Measurements from ENCODE around the gene TAC4. TPM values are rescaled to one million over a fixed set of nuclear protein-coding genes. Genes with fewer than 3 reads are reported as not detected.
A peak's percentile ranks its signal among the peaks of the same experiment; 100 is the strongest.

The TAC4 gene
- total RNA-seq, 3 donors from 2014 or later (not counting 1 experiment from before 2014, with no cell fraction given), result not detected

DNA sequence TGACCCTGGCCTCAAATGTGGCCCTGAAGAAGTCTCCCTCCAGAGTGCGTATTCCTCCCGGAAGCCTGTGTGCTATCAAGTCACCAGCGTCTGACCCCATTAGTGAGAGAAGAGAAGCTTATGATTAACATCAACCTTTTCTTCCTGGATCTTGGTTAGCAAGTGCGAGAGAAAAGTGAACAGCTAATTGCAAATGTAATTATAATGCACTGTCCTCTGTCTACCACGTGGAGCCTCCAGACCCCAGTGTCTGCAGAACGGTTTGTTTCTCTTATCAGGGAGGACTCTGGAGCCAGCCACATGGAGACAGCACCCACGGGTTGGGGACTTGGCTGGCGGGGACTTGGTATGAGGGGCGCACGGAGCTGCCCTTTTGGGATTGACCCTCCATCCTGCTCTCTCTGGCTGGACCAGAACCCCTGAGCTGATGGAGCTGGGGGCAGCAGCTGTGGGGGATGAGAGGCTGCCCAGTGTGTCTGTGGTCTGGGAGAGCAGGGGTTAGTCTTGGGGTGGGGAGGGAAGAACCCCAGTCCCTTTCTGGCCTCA, 5.7 kb upstream of the TAC4 start:
- Histone ChIP-seq H3K36me3 (ENCODE audit: control insufficient read depth, insufficient read depth, low read length) (no peaks in the 10 kb centered on the region), H3K27ac (ENCODE audit: low read length) (no peak overlapping the region), H3K4me3 (ENCODE audit: low read length) (no peak overlapping the region), H3K27me3 (ENCODE audit: control insufficient read depth, insufficient read depth, low read length) (no peaks in the 10 kb centered on the region), H3K4me1 (ENCODE audit: control insufficient read depth, insufficient read depth, low read length) (peaks cover 18% of the 10 kb centered on the region), H3K9me3 (ENCODE audit: control insufficient read depth, insufficient read depth, low read length) (no peaks in the 10 kb centered on the region)
- no peak overlapping the region for H3K4me3 Mint-ChIP-seq
- H3K9me3 Mint-ChIP-seq, result no peaks in the 10 kb centered on the region
- intact Hi-C loops (cut with micrococcal nuclease), result loop anchor here (5.0 kb wide), 2 partner anchors 136 to 156 kb away; no protein-coding TSS in a partner anchor
- DNase-seq (no peak), ATAC-seq (no peak)
- H3K4me1 Mint-ChIP-seq, result peaks cover 11 to 16% of the 10 kb centered on the region in 2 donors
- H3K27me3 Mint-ChIP-seq (ENCODE audit: low read depth in 2 of 2), result peaks cover 0 to 2% of the 10 kb centered on the region in 2 donors
- WGBS (ENCODE audit: insufficient coverage), result 85% methylated on average over 10 of the region's 10 CpGs
- TF ChIP-seq, protein P1, sequence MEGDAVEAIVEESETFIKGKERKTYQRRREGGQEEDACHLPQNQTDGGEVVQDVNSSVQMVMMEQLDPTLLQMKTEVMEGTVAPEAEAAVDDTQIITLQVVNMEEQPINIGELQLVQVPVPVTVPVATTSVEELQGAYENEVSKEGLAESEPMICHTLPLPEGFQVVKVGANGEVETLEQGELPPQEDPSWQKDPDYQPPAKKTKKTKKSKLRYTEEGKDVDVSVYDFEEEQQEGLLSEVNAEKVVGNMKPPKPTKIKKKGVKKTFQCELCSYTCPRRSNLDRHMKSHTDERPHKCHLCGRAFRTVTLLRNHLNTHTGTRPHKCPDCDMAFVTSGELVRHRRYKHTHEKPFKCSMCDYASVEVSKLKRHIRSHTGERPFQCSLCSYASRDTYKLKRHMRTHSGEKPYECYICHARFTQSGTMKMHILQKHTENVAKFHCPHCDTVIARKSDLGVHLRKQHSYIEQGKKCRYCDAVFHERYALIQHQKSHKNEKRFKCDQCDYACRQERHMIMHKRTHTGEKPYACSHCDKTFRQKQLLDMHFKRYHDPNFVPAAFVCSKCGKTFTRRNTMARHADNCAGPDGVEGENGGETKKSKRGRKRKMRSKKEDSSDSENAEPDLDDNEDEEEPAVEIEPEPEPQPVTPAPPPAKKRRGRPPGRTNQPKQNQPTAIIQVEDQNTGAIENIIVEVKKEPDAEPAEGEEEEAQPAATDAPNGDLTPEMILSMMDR (IDR thresholded peaks at IDR 0.05), result no peak
- H3K36me3 Mint-ChIP-seq, result no peaks in the 10 kb centered on the region
- no peak overlapping the region for H3K27ac Mint-ChIP-seq

DNA sequence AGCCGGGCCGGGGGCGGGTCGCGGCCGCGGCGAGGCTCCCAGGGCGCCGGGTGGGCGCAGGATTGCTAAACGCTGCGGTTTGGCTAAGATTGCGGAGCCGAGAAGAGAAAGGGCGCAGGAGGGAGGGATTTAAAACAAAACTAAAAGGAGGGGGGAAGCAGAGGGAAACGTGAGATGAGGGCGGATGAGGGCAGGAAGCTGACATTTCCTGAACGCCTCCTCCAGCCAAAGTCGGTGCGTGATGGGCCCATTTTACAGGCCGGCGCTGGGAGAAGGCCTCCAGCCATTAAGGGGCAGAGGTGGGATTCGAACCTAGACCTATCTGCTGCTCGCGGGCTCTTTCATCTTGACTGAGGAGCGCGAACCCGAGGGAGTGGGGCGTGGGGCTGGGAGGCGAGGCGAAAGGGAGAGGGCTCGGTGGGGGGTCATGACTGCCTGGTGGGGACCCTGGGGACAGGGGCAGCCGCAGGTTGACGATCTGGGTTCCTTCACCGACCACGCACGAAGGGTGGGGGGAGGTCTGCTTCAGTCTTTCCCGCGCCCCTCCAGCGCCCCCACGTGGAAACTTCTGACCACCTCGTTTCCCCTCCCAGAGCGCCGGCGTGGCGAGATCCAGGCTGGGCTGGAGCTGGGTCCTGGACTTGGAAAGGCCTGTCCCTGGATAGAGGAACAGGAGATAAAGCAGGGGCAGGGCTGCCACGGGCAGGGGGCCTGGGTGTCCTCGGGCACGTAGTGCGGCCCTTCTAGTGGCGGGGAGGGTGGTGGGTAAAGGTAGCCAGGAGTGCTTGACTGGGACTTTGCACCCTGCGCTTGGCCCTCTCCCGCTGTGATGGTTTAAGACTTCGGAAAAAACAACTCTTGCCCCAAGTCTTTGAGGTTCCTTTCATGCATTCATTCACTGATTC, 3.8 kb upstream of the TAC4 start:
- H3K4me3 ChIP-seq (ENCODE audit: low read length), result peak overlapping the region; percentile 70
- H3K27me3 ChIP-seq (ENCODE audit: control insufficient read depth, insufficient read depth, low read length), result no peaks in the 10 kb centered on the region
- peaks cover 18% of the 10 kb centered on the region for H3K4me1 ChIP-seq (ENCODE audit: control insufficient read depth, insufficient read depth, low read length)
- peaks cover 12 to 16% of the 10 kb centered on the region in 2 donors for H3K4me1 Mint-ChIP-seq
- peak overlapping the region; percentile 91 for H3K4me3 Mint-ChIP-seq
- peak overlapping the region; percentile 54 for H3K27ac ChIP-seq (ENCODE audit: low read length)
- no peaks in the 10 kb centered on the region for H3K36me3 Mint-ChIP-seq
- TF ChIP-seq, protein P1 (IDR thresholded peaks at IDR 0.05), result peak; percentile 74
- peak overlapping the region; percentile 77 to 93 for H3K27ac Mint-ChIP-seq
- intact Hi-C loops (cut with micrococcal nuclease), result loop anchor here (1.0 to 5.0 kb wide), 3 partner anchors 134 to 284 kb away; no protein-coding TSS in a partner anchor
- DNase-seq (peak; percentile 68 to 83), ATAC-seq (peak; percentile 75 to 81 (median 79))
- peaks cover 4% of the 10 kb centered on the region for H3K36me3 ChIP-seq (ENCODE audit: control insufficient read depth, insufficient read depth, low read length)
- H3K9me3 ChIP-seq (ENCODE audit: control insufficient read depth, insufficient read depth, low read length), result no peaks in the 10 kb centered on the region
- no peaks in the 10 kb centered on the region for H3K9me3 Mint-ChIP-seq
- H3K27me3 Mint-ChIP-seq (ENCODE audit: low read depth in 2 of 2), result no peaks in the 10 kb centered on the region
- WGBS (ENCODE audit: insufficient coverage), result 6% methylated on average over 55 of the region's 55 CpGs

DNA sequence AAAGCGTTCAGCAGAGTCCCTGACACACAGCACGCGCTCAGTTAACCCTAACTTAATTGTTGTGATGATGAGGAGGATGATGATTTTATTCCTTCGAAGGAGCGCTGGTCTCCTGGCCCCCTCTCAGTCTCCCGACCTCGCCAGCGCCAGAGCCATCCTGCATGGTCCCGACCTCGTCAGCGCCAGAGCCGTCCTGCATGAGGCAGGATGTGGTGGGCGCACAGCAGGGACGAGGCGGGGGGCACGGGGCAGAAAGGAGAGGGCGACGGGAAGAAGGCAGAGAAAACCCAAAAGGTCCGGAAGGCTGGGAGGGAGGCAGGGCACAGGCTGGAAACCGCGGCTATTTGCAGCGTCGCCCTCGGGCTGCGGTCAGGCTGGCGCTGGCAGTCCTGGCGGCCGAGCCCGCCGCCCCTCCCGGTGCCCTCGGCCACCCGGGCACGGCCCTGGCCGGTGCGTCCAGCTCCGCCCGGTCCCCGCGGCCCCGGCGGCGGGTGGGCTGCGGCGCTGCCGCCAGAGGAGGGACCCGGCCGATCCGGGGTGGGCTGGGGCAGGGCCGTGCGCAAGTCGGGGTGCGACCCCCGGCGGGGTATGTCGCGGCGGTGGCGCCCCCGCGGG, 3.0 kb upstream of the TAC4 start:
- under 1% methylated on average over 61 of the region's 61 CpGs for WGBS (ENCODE audit: insufficient coverage)
- no peak overlapping the region for H3K27ac ChIP-seq (ENCODE audit: low read length)
- Mint-ChIP-seq H3K9me3 (no peaks in the 10 kb centered on the region), H3K27me3 (ENCODE audit: low read depth in 2 of 2) (no peaks in the 10 kb centered on the region), H3K36me3 (no peaks in the 10 kb centered on the region), H3K4me1 (peaks cover 12 to 16% of the 10 kb centered on the region in 2 donors), H3K4me3 (peak overlapping the region; percentile 96), H3K27ac (peak overlapping the region; percentile 77 to 93)
- peaks cover 4% of the 10 kb centered on the region for H3K36me3 ChIP-seq (ENCODE audit: control insufficient read depth, insufficient read depth, low read length)
- intact Hi-C loops (cut with micrococcal nuclease), result loop anchor here (1.0 to 5.0 kb wide), 3 partner anchors 134 to 284 kb away; no protein-coding TSS in a partner anchor
- TF ChIP-seq, protein P1 (IDR thresholded peaks at IDR 0.05), result no peak
- ATAC-seq (peak; percentile 20 to 27 (median 21)), DNase-seq (peak; percentile 26 to 51)
- peak overlapping the region; percentile 70 for H3K4me3 ChIP-seq (ENCODE audit: low read length)
- H3K27me3 ChIP-seq (ENCODE audit: control insufficient read depth, insufficient read depth, low read length), result no peaks in the 10 kb centered on the region
- peaks cover 18% of the 10 kb centered on the region for H3K4me1 ChIP-seq (ENCODE audit: control insufficient read depth, insufficient read depth, low read length)
- no peaks in the 10 kb centered on the region for H3K9me3 ChIP-seq (ENCODE audit: control insufficient read depth, insufficient read depth, low read length)
